HG03432 (cell line): Measurements from ENCODE around the gene SLC39A7.
A peak's percentile ranks its signal among the peaks of the same experiment; 100 is the strongest.
"Not testable (repeated sequence)": the region's sequence is repeated elsewhere in the genome, so short reads cannot be mapped to it uniquely, and the experiment has no call there.

Source experiments
- ATAC-seq: cut with Tn5 transposase; IDR thresholded peaks from one replicate; pipeline ENCODE4 v1.9.1; 2021; ENCODE audit warnings: mild to moderate bottlenecking, moderate library complexity; ENCODE audit not compliant: unreplicated experiment

The SLC39A7 gene

DNA sequence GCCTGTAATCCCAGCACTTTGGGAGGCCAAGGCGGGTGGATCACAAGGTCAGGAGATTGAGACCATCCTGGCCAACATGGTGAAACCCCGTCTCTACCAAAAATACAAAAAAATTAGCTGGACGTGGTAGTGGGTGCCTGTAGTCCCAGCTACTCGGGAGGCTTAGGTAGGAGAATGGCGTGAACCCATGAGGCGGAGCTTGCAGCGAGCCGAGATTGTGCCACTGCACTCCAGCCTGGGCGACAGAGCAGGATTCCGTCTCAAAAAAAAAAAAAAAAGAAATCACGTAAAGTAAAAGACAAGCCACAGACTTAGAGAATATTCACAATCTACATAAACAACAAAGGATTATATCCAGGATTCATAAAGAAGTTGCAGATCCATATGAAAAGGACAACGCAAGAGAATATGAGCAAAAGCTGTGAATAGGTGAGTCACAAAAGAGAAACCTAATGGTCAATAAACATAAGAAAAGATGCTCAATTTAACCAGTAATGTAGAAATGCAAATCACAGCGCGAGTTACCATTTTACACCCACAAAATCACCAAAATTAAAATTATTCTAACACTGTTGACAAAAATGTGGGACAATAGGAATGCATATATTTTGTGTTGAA is 25.9 kb downstream of the SLC39A7 start:
- ATAC-seq = not testable (repeated sequence)

- ATAC-seq = no peak
Observed at GRCh38 chr6:33235221-33235634, 34.6 kb downstream of the SLC39A7 start.

DNA sequence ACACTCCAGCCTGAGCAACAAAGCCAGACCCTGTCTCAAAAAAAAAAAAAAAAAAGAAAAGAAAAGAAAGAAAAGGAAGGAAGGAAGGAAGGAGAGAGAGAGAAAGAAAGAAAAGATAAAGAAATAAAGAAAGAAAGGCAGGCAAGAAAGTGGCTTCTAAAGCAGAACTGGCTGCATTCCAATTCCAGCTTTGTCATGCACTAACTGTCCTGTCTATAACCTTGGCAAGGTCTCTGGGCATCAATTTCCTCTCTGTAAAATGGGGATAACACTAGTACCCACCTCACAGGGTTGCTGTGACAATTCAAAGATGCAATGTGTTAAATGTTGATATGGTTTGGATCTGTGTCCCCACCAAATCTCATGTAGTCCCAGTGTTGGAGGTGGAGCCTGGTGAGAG is 35.7 kb downstream of the SLC39A7 start:
- no peak for ATAC-seq

- no peak for ATAC-seq
Observed at GRCh38 chr6:33236852-33237251, 36.2 kb downstream of the SLC39A7 start.

DNA sequence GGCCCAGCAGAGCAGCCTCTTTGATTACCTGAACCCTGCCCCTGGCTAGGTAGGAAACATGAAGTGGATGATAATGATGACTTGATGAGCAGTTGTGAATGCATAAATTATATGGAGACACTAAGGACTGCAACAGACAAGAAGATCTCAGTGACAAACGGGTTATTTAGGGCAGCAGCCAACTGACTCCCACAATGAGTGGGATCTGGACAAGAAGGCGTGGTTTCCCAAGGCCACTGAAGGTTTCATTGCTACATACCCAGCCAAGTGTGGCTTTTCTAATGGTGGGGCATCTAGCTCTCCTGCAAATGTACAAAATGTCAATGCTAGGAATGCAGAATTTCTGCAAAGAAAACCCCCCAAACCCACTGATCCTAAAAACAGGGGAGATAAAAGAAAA is 37.1 kb downstream of the SLC39A7 start:
- no peak for ATAC-seq

- no peak for ATAC-seq
Observed at GRCh38 chr6:33241968-33242367, 41.3 kb downstream of the SLC39A7 start.

DNA sequence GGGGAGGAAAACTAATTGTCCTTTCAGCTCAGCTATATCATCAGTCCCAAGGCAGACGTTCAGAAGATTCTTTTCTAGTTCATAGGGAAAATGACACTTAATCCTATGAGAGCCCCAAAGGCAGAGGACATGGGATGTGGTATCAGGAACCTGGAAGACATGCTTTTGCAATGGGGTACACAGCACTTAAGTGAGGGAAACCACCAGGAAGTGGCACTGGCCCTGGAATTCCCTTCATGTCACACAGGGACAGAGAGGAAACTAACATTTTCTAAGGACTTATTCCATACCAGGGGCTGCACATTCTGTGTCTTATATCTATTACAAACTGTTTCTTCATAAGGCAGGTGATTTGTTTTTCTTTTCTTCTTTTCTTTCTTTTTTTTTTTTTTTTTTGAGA is 42.8 kb downstream of the SLC39A7 start:
- no peak for ATAC-seq

- ATAC-seq = peak; percentile 38
Observed at GRCh38 chr6:33247977-33248642, 47.4 kb downstream of the SLC39A7 start.

DNA sequence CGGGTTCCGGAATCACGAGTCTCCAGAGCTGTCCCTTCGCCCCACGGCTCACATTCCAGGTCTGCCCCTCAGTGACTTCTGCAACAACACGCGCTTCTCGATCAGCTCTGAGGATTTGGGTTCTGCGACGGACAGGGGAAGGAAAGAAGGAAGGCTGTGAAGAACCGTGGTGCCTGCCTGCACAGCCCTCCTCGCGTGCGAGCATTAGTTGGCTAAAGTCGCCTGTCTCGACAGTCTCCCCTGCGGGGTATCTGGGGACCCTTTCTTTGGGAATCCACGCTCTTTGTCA is 47.9 kb downstream of the SLC39A7 start:
- peak; percentile 1 for ATAC-seq

DNA sequence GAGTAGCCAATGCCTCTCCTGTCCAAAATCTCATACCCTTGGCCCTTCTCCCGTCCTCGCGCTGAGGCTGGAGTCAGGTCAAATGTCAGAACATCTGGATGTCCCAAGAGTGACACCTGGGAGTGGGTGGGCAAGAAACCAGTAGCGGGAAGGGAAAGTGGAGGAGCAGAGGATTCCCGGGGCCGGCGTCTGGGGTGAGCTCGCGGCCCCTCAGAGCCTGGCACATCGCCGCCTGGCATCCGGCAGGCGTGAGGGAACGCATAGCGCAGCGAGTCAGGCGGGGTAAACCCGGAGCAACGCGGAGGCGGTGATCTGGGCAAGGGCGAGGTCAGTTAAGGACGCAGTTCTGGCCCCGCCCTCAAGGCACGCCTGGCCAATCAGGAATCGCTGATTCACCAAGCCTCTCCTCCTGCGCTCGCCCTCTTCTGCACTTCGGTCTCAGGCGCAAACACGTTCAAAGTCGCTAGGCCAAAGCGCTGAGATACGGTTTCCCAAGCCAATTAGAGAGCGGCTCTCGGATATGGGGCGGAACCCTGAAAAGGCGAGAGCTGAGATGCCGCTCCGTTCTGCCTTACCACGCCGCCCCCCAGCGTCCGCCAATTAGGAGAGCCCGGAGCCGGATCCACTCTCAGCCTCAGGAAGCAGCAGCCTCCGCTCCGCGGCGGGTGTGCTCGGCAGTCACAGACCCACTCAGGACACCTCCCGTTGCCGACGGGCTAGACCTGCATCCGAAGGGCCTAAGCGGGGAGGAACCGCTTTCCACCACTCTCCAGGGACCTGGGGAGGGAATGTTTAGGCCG is 48.5 kb downstream of the SLC39A7 start:
- ATAC-seq = peak; percentile 88

DNA sequence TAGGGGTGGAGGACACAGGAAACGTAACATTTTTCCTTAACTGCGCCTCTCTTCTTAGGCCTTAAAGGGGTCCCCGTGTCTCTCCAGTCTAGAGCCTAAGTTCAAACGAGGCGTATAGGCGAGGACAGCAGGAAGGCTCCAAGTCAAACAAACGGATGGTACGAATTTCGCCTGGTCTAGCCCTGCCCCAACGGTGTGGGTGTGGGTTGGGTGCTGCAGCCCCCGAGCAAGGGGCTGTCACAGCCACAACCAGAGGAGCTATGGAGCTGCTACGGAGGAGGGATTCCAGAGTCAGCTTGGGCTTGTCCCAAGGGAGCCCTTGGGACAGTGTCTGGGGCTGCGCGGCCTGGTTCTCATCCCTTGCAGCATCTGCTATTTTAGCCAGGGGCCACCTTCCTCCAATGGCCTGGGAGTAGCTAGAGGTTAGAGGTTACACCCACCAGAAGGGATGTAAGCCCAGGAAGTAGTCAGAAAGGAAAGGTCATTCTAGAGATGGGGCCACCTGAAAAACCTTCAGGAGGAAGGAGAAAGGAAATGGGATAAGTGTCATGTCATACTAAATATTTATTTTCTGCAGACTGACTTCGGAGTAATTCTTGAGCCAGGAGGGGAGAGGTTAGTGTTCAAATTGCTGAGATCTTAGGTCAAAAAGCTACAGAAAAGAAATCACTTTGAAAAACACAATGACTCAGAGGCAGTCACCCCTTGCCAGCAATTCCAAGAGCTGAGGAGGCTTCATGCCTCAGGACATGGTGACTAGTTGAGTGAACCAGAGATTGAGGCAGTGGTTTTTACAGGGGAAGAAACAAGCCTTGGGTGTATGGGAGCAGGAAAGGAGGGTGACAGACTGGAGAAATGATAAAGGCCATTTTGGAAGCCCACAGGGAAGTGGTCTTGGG is 49.3 kb downstream of the SLC39A7 start:
- ATAC-seq = peak; percentile 1

DNA sequence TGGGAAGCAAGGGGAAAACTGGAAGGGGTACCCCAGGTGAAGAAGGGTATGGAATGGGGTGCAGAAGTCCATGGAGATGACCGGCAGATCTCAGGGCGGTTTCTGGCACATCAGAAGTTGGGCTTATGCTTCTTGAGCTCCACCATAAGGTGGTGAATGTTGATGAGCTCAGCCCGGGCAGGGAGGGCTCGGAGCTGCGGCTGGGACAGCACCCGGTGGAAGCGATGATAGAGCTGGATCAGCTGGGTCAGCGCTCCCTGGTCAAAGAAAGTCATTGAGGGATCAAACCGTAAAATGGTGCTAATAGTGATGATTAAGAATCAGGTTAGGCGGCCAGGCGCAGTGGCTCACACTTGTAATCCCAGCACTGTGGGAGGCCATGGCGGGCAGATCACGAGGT is 50.1 kb downstream of the SLC39A7 start:
- ATAC-seq = no peak

DNA sequence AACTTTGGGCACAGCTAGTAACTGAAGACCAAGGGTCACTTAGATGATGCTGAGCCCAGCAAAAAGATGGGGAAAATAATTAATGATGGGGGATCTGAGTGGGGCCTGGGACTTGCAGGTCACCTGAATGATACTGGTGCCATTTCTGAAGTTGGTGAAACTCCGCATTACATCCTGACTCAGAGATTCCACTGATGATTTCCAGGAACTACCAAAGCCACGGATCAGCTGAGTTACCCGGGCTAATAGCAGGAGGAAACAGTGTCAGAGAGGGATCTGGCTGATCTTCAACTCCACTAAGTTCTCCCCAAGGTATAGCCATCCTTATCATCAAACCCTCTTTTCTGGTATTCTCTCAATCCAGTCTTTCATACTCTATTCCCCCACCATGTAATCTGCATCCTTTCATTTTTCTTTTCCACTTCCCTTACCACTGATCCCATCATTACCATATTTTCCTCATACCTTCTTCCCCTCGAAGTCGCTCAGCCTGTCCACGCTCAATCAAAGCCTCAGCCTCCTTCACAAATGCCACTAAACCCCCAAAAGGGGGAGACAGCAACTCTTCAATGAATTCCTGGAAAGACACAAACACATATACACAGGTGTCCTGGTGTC is 50.8 kb downstream of the SLC39A7 start:
- ATAC-seq = no peak

GRCh38 chr6:33252759-33253158 is 52.1 kb downstream of the SLC39A7 start:
- no peak for ATAC-seq
